OCI-LY3 (cell line): ENCODE results near the gene EPHA3.

Experiments used
- H2AFZ ChIP-seq: fragments of 200-600, 300-600 bp; shearing (Covaris generic); 2 replicates; pipeline ENCODE4 v1.6.0; 2014; ENCODE audit warnings: antibody characterized with exemption, low read depth, low read length
- H3K27ac ChIP-seq: fragments of 200-600, 300-600 bp; sonication (generic); 2 replicates; pipeline ENCODE4 v1.5.1; 2014; ENCODE audit warnings: mild to moderate bottlenecking, low read length, moderate library complexity, mixed read lengths
- H3K27me3 ChIP-seq: fragments of 200-600, 300-600 bp; sonication (generic); 2 replicates; pipeline ENCODE4 v1.6.1; 2014; ENCODE audit warnings: low read depth, low read length, mixed read lengths
- H3K36me3 ChIP-seq: fragments of 200-600, 300-600 bp; sonication (generic); replicated peaks from 2 replicates; pipeline ENCODE3; 2014; ENCODE audit warnings: low read depth, low read length, mixed read lengths
- H3K4me1 ChIP-seq: fragments of 300-600, 200-600 bp; sonication (generic); 2 replicates; pipeline ENCODE4 v1.6.1; 2014; ENCODE audit warnings: low read length, mixed read lengths
- H3K4me2 ChIP-seq: fragments of 200-600, 300-600 bp; sonication (generic); 2 replicates; pipeline ENCODE4 v1.6.1; 2014; ENCODE audit warnings: low read length, mixed read lengths
- H3K4me3 ChIP-seq: fragments of 300-600, 200-600 bp; sonication (generic); 2 replicates; pipeline ENCODE4 v1.5.1; 2014; ENCODE audit warnings: antibody characterized with exemption, mild to moderate bottlenecking, low read length, moderate library complexity
- H3K79me2 ChIP-seq: fragments of 300-600, 200-600 bp; shearing (Covaris generic); 2 replicates; pipeline ENCODE4 v1.6.1; 2014; ENCODE audit warnings: mild to moderate bottlenecking, low read length, mixed read lengths
- H3K9ac ChIP-seq: fragments of 300-600, 200-600 bp; shearing (Covaris generic); 2 replicates; pipeline ENCODE4 v1.6.0; 2014; ENCODE audit warnings: mild to moderate bottlenecking, low read length, moderate library complexity
- H3K9me3 ChIP-seq: fragments of 200-600, 300-600 bp; shearing (Covaris generic); 2 replicates; pipeline ENCODE4 v1.6.1; 2014; ENCODE audit warnings: low read length, mixed read lengths; ENCODE audit not compliant: insufficient read depth
- H4K20me1 ChIP-seq: fragments of 200-600, 300-600 bp; sonication (generic); 2 replicates; pipeline ENCODE4 v1.6.1; 2016; ENCODE audit warnings: low read length, mixed read lengths; ENCODE audit not compliant: insufficient read depth
- EZH2phosphoT487 ChIP-seq: fragments of 200-600 bp; shearing (Covaris generic); IDR thresholded peaks from 2 replicates; pipeline ENCODE4 v1.6.1; 2018; ENCODE audit warnings: antibody characterized with exemption, mixed run types, low read depth
- TF ChIP-seq, protein P1 (sequence below): fragments of 200-600, 300-600 bp; sonication (generic); IDR thresholded peaks from 2 replicates; pipeline ENCODE4 v1.5.1; 2014; ENCODE audit warnings: antibody characterized with exemption, low read length, low read depth

The EPHA3 gene

DNA sequence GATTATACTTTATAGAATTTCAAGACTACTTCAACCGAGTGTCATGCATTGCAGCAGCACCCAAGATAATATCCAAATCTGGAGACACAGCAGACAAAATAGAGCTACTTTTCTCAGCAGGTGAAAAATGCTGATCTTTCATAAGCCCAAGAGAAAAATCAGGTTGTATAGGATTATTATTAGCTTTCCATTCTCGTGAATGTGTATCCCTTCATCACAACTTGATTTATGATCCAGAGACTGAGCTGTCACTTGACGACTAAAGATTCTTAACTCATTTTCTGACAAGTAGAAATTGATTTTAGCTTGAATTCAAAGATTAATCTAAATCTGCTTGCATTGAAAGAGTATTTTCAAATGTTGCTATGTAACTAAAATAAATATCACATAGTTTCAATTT lies 32.4 kb downstream of the EPHA3 start:
- no peaks in the 10 kb centered on the region for H3K9me3 ChIP-seq
- TF ChIP-seq, protein P1, sequence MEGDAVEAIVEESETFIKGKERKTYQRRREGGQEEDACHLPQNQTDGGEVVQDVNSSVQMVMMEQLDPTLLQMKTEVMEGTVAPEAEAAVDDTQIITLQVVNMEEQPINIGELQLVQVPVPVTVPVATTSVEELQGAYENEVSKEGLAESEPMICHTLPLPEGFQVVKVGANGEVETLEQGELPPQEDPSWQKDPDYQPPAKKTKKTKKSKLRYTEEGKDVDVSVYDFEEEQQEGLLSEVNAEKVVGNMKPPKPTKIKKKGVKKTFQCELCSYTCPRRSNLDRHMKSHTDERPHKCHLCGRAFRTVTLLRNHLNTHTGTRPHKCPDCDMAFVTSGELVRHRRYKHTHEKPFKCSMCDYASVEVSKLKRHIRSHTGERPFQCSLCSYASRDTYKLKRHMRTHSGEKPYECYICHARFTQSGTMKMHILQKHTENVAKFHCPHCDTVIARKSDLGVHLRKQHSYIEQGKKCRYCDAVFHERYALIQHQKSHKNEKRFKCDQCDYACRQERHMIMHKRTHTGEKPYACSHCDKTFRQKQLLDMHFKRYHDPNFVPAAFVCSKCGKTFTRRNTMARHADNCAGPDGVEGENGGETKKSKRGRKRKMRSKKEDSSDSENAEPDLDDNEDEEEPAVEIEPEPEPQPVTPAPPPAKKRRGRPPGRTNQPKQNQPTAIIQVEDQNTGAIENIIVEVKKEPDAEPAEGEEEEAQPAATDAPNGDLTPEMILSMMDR, result no peak
- no peak for TF ChIP-seq EZH2phosphoT487
- H3K79me2 ChIP-seq, result no peaks in the 10 kb centered on the region
- no peaks in the 10 kb centered on the region for H3K4me1 ChIP-seq
- H3K27ac ChIP-seq, result no peak overlapping the region
- no peak overlapping the region for H3K4me2 ChIP-seq
- H3K4me3 ChIP-seq, result no peak overlapping the region
- H3K36me3 ChIP-seq, result no peaks in the 10 kb centered on the region
- H4K20me1 ChIP-seq, result no peaks in the 10 kb centered on the region
- H2AFZ ChIP-seq, result no peak overlapping the region
- H3K9ac ChIP-seq, result no peak overlapping the region
- H3K27me3 ChIP-seq, result no peaks in the 10 kb centered on the region

DNA sequence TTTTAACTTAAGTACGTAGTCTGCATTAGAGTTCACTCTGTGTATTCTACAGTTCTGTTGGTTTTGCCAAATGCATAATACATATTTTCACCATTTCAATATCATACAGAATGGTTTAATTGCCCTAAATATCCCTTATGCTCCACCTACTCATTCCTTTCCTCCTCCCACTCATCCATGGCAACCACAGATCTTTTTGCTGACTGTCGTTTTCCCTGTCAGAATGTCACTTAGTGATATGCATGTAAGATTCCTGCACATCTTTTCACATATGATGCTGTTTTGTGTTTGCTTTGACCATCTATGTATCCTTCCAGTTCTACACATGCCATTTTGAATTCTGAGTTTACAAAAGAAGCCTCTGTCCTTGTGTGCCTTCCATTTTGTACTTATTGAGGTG lies 36.7 kb downstream of the EPHA3 start:
- TF ChIP-seq, protein P1, result no peak
- no peak for TF ChIP-seq EZH2phosphoT487
- Histone ChIP-seq H3K79me2 (no peaks in the 10 kb centered on the region), H3K4me2 (no peak overlapping the region)

DNA sequence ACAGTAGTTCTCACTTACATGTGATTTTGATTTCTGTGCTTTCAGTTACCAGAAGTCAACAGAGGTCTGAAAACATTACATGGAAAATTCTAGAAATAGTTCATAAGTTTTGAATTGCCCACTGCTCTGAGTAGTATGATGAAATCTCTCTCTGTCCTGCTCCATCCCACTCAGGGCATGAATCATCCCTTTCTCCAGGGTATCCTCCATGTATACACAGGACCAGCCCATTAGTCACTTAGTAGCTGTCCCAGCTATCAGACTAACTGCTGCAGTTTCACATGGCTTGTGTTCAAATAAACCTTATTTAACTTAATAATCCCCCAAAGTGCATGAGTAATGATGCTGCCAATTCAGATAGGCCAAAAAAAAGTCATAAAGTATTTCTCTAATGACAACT lies 38.6 kb downstream of the EPHA3 start:
- H3K4me1 ChIP-seq, result no peaks in the 10 kb centered on the region
- H2AFZ ChIP-seq, result no peak overlapping the region
- TF ChIP-seq EZH2phosphoT487, result no peak
- TF ChIP-seq, protein P1, result no peak
- no peaks in the 10 kb centered on the region for H3K79me2 ChIP-seq
- H3K27me3 ChIP-seq, result no peaks in the 10 kb centered on the region
- no peak overlapping the region for H3K27ac ChIP-seq
- no peak overlapping the region for H3K9ac ChIP-seq
- no peaks in the 10 kb centered on the region for H3K9me3 ChIP-seq
- H4K20me1 ChIP-seq, result no peaks in the 10 kb centered on the region
- H3K4me2 ChIP-seq, result no peak overlapping the region
- H3K36me3 ChIP-seq, result no peaks in the 10 kb centered on the region
- H3K4me3 ChIP-seq, result no peak overlapping the region

More for the DNA sequence above, 36.7 kb downstream of the EPHA3 start:
- Histone ChIP-seq H4K20me1 (no peaks in the 10 kb centered on the region), H3K4me3 (no peak overlapping the region), H2AFZ (peak overlapping the region; percentile 49; the same call in 1 of the 2 replicates), H3K9me3 (no peaks in the 10 kb centered on the region), H3K27ac (no peak overlapping the region), H3K27me3 (no peaks in the 10 kb centered on the region), H3K36me3 (no peaks in the 10 kb centered on the region), H3K9ac (no peak overlapping the region), H3K4me1 (no peaks in the 10 kb centered on the region)

DNA sequence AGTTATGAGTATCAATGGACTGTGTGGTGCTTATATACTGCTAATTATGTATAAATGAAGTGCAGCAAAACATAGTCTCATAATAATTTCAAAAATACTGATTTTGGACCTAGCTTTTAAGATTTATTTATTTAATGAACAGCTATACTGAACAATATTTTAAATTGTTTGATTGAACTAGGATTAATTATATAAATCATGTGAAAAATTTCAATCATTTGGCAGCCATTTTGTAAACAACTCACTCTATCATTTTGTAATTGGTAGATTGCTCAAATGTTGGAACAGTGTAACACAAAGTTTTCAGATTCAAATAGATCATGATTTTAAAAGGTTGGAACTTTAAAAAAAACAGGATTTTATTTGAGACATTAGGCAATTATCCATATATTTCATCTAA lies 47.0 kb downstream of the EPHA3 start:
- Histone ChIP-seq H3K27me3 (no peaks in the 10 kb centered on the region), H2AFZ (no peak overlapping the region), H3K79me2 (no peaks in the 10 kb centered on the region), H3K4me1 (no peaks in the 10 kb centered on the region), H3K4me3 (no peak overlapping the region), H3K27ac (no peak overlapping the region), H4K20me1 (no peaks in the 10 kb centered on the region), H3K9me3 (no peaks in the 10 kb centered on the region), H3K9ac (no peak overlapping the region), H3K36me3 (no peaks in the 10 kb centered on the region), H3K4me2 (no peak overlapping the region)
- TF ChIP-seq, protein P1, result no peak
- TF ChIP-seq EZH2phosphoT487, result no peak
